Neural progenitor cell (in vitro differentiated cells): ENCODE measurements around the gene LRRC8E. TPM values are rescaled to one million over a fixed set of nuclear protein-coding genes. Genes with fewer than 3 reads are reported as not detected.

Source experiments
- DNase-seq: peaks from one replicate; pipeline ENCODE4 v3.0.0-alpha.2; 2016; ENCODE audit warnings: low spot score
- H2AFZ ChIP-seq: fragments of 200-600 bp; sonication (generic); replicated peaks from 2 replicates; pipeline ENCODE4 v1.6.1; 2016; ENCODE audit warnings: antibody characterized with exemption
- H3F3A ChIP-seq: fragments of 200-600 bp; sonication (generic); 2 replicates; pipeline ENCODE4 v1.6.1; 2016; ENCODE audit warnings: antibody characterized with exemption, low read depth
- H3K27ac ChIP-seq: fragments of 200-600 bp; sonication (generic); 2 replicates; pipeline ENCODE4 v1.5.1; 2016; ENCODE audit warnings: mild to moderate bottlenecking
- H3K27me3 ChIP-seq: fragments of 200-600 bp; sonication (generic); 2 replicates; pipeline ENCODE4 v1.6.1; 2016; ENCODE audit warnings: mild to moderate bottlenecking, moderate library complexity
- H3K36me3 ChIP-seq: fragments of 200-600 bp; sonication (generic); 2 replicates; pipeline ENCODE4 v1.5.1; 2016
- H3K4me1 ChIP-seq: fragments of 200-600 bp; sonication (generic); 2 replicates; pipeline ENCODE4 v1.6.1; 2016; ENCODE audit warnings: mixed run types
- H3K4me2 ChIP-seq: fragments of 200-600 bp; sonication (generic); 2 replicates; pipeline ENCODE4 v1.6.1; 2016
- H3K4me3 ChIP-seq: fragments of 200-600 bp; sonication (generic); 2 replicates; pipeline ENCODE4 v1.5.1; 2016
- H3K79me2 ChIP-seq: fragments of 200-600 bp; sonication (generic); 2 replicates; pipeline ENCODE4 v1.6.1; 2016; ENCODE audit warnings: low read depth
- H3K9ac ChIP-seq: fragments of 200-600 bp; sonication (generic); 2 replicates; pipeline ENCODE4 v1.6.1; 2016
- H3K9me3 ChIP-seq: fragments of 200-600 bp; sonication (generic); 2 replicates; pipeline ENCODE4 v1.5.1; 2016; ENCODE audit warnings: low read depth
- H4K20me1 ChIP-seq: fragments of 200-600 bp; sonication (generic); 2 replicates; pipeline ENCODE4 v1.6.1; 2016; ENCODE audit warnings: low read depth
- H3K27ac Mint-ChIP-seq: 3 replicates; pipeline ENCODE4 v1.8.0; 2021; ENCODE audit warnings: mixed read lengths
- H3K27me3 Mint-ChIP-seq: 2 replicates; pipeline ENCODE4 v1.8.0; 2022; ENCODE audit warnings: low read depth, mild to moderate bottlenecking, inconsistent platforms, moderate library complexity, mixed read lengths; ENCODE audit not compliant: insufficient read depth
- H3K36me3 Mint-ChIP-seq: 3 replicates; pipeline ENCODE4 v1.8.0; 2021; ENCODE audit warnings: mixed read lengths
- H3K4me1 Mint-ChIP-seq: 3 replicates; pipeline ENCODE4 v1.8.0; 2021; ENCODE audit warnings: mixed read lengths
- H3K4me3 Mint-ChIP-seq: 3 replicates; pipeline ENCODE4 v1.8.0; 2021; ENCODE audit warnings: mild to moderate bottlenecking, moderate library complexity, mixed read lengths
- H3K9me3 Mint-ChIP-seq: 3 replicates; pipeline ENCODE4 v1.8.0; 2020; ENCODE audit warnings: mixed read lengths
- CTCF ChIP-seq: fragments of 200-600 bp; sonication (generic); IDR thresholded peaks from 2 replicates; pipeline ENCODE4 v1.5.1; 2017; ENCODE audit warnings: antibody characterized with exemption, mild to moderate bottlenecking
- EZH2 ChIP-seq: fragments of 200-600 bp; sonication (generic); IDR thresholded peaks from 2 replicates; pipeline ENCODE4 v1.6.1; 2017; ENCODE audit warnings: antibody characterized with exemption, mild to moderate bottlenecking, moderate library complexity
- EZH2phosphoT487 ChIP-seq: fragments of 200-600 bp; sonication (generic); IDR thresholded peaks from 2 replicates; pipeline ENCODE4 v1.6.1; 2017; ENCODE audit warnings: antibody characterized with exemption
- total RNA-seq: library from RNA; depleted of rRNA; stranded (reverse); fragments of >200 nt; gene quantifications from 2 replicates; pipeline ENCODE4 v1.2.3, GENCODE V29; 2015; ENCODE audit warnings: low replicate concordance

The LRRC8E gene
- total RNA-seq, 1 donor from 2014 or later, result 1.2 TPM

DNA sequence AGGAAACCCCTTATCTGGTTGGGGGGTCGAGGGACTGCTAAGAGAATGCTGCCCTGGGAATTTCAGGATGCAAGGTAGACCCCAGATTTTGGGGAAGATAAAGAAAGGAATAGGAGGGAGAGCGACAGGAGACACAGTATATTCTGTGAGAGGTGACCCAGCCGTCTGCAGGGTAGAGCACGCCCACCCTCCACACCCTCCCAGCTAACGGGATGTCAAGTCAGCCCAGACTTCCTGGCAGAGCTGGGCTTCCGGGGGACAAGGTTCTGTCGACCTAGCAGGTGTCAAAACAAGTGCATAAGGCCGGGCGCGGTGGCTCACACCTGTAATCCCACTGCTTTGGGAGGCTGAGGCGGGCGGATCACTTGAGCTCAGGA is 13.4 kb upstream of the LRRC8E start:
- TF ChIP-seq EZH2phosphoT487, result no peak
- no peak for TF ChIP-seq EZH2
- peak overlapping the region; percentile 99 for H3K4me3 ChIP-seq
- peak overlapping the region; percentile 99 for H3K4me2 ChIP-seq

DNA sequence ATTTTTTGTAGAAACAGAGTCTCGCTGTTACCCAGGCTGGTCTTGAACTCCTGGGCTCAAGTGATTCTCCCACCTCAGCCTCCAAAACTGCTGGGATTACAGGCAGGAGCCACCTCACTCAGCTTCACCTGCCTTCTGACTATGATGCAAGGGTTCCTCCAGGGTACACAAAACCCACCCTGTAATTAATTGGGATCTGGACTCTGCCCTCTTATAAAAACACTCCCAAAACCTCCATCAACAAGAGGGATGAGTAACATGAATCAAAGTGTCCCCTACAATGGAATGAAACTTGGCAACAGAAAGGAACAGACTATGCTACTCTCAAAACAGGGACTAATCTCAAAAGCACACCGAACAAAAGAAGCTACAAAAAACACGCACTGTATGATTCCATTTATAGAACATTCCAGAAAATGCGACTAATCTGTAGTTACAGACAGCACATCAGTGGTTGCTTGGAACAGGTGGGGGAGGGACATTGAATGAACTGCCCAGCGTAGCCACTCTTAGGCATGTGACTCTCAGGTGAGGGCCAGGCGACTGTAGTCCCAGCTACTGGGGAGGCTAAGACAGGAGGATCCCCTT is 11.0 kb upstream of the LRRC8E start:
- peaks cover 24% of the 10 kb centered on the region for H3F3A ChIP-seq
- peaks cover 4% of the 10 kb centered on the region for H3K27me3 Mint-ChIP-seq
- no peak overlapping the region for H3K27ac ChIP-seq
- H3K79me2 ChIP-seq, result no peaks in the 10 kb centered on the region
- no peak overlapping the region for H3K4me3 ChIP-seq
- H3K9me3 ChIP-seq, result no peaks in the 10 kb centered on the region
- H3K36me3 Mint-ChIP-seq, result no peaks in the 10 kb centered on the region
- no peak overlapping the region for H3K9ac ChIP-seq
- H4K20me1 ChIP-seq, result peaks cover 9% of the 10 kb centered on the region
- H2AFZ ChIP-seq, result no peak overlapping the region
- H3K36me3 ChIP-seq, result no peaks in the 10 kb centered on the region
- peak overlapping the region; percentile 3 for H3K4me3 Mint-ChIP-seq
- H3K27me3 ChIP-seq, result peaks cover 8% of the 10 kb centered on the region
- peaks cover 9% of the 10 kb centered on the region for H3K4me1 ChIP-seq
- TF ChIP-seq EZH2, result no peak
- TF ChIP-seq EZH2phosphoT487, result no peak
- TF ChIP-seq CTCF, result no peak
- no peak for DNase-seq
- H3K4me1 Mint-ChIP-seq, result peaks cover 8% of the 10 kb centered on the region
- H3K27ac Mint-ChIP-seq, result no peak overlapping the region
- peaks cover 3% of the 10 kb centered on the region for H3K9me3 Mint-ChIP-seq
- H3K4me2 ChIP-seq, result no peak overlapping the region

More for the DNA sequence above, 13.4 kb upstream of the LRRC8E start:
- Histone ChIP-seq H3K27ac (no peak overlapping the region), H3F3A (peaks cover 46% of the 10 kb centered on the region), H3K9me3 (no peaks in the 10 kb centered on the region), H3K9ac (no peak overlapping the region), H3K4me1 (peaks cover 11% of the 10 kb centered on the region), H3K27me3 (peaks cover 8% of the 10 kb centered on the region), H3K36me3 (no peaks in the 10 kb centered on the region), H4K20me1 (peaks cover 22% of the 10 kb centered on the region), H2AFZ (peak overlapping the region; percentile 78), H3K79me2 (no peaks in the 10 kb centered on the region)
- no peak for DNase-seq
- Mint-ChIP-seq H3K27ac (no peak overlapping the region), H3K36me3 (no peaks in the 10 kb centered on the region), H3K27me3 (peaks cover 14% of the 10 kb centered on the region), H3K9me3 (no peaks in the 10 kb centered on the region), H3K4me1 (peaks cover 26% of the 10 kb centered on the region), H3K4me3 (peak overlapping the region; percentile 88)

GRCh38 chr19:7879111-7879807 is 9.1 kb upstream of the LRRC8E start:
- Histone ChIP-seq H3K27me3 (no peaks in the 10 kb centered on the region), H3K27ac (no peak overlapping the region), H3K9me3 (no peaks in the 10 kb centered on the region), H3F3A (peaks cover 10% of the 10 kb centered on the region), H2AFZ (no peak overlapping the region), H3K4me2 (no peak overlapping the region), H3K9ac (no peak overlapping the region), H3K4me3 (no peak overlapping the region), H3K79me2 (no peaks in the 10 kb centered on the region), H3K4me1 (peaks cover 4% of the 10 kb centered on the region), H3K36me3 (no peaks in the 10 kb centered on the region), H4K20me1 (no peaks in the 10 kb centered on the region)
- Mint-ChIP-seq H3K36me3 (no peaks in the 10 kb centered on the region), H3K4me3 (no peak overlapping the region), H3K27me3 (peaks cover 6% of the 10 kb centered on the region), H3K9me3 (peaks cover 3% of the 10 kb centered on the region), H3K4me1 (peaks cover 4% of the 10 kb centered on the region), H3K27ac (no peak overlapping the region)
- TF ChIP-seq CTCF (no peak), EZH2 (no peak), EZH2phosphoT487 (no peak)
- DNase-seq, result no peak

- Histone ChIP-seq H2AFZ (no peak overlapping the region), H3K36me3 (no peaks in the 10 kb centered on the region), H3K27ac (no peak overlapping the region), H3K9ac (no peak overlapping the region), H3K4me2 (no peak overlapping the region), H4K20me1 (no peaks in the 10 kb centered on the region), H3F3A (peaks cover 6% of the 10 kb centered on the region), H3K79me2 (no peaks in the 10 kb centered on the region), H3K9me3 (no peaks in the 10 kb centered on the region), H3K4me3 (no peak overlapping the region), H3K27me3 (no peaks in the 10 kb centered on the region), H3K4me1 (peaks cover 2% of the 10 kb centered on the region)
- H3K36me3 Mint-ChIP-seq, result no peaks in the 10 kb centered on the region
- DNase-seq, result peak; percentile 41
- no peak overlapping the region for H3K4me3 Mint-ChIP-seq
- TF ChIP-seq EZH2, result no peak
- H3K27me3 Mint-ChIP-seq, result peaks cover 6% of the 10 kb centered on the region
- H3K9me3 Mint-ChIP-seq, result peaks cover 3% of the 10 kb centered on the region
- H3K4me1 Mint-ChIP-seq, result peaks cover 1% of the 10 kb centered on the region
- no peak overlapping the region for H3K27ac Mint-ChIP-seq
Measured at GRCh38 chr19:7879836-7880235, 8.5 kb upstream of the LRRC8E start.
